Measurements from ENCODE around the gene FCSK.

FCSK gene

DNA sequence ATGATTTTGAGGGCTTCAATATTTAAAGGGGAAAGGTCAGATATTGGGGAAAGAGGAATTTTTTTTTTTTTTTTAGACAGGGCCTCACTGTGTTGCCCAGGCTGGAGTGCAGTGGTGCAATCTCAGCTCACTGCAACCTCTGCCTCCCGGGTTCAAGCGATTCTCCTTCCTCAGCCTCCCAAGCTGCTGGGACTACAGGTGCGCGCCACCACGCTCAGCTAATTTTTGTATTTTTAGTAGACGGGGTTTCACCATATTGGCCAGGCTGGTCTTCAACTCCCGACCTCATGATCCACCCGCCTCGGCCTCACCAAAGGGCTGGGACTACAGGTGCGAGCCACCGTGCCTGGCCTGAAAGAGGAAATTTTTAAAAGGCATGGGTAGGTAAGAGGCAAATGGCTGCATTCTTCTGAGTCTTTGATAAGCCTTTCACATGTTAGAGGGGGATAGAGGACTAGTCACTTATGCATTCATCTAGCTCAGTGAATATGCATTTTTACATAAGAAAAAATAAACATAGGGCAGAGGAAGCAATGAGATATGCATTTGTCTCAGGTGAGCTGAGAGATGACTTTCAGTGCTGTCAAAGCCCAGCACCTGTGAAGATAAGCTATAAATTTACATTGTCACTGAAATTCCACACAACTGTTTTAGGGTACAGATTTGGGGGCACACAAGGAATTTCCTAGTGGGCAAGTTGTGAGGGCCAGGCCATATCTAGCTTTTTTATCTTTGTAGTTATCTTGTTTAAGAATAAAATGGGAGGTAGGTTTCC is 1.1 kb upstream of the FCSK start:
- no peak for DNase-seq (ENCODE audit: low read depth in 3 of 3)

DNA sequence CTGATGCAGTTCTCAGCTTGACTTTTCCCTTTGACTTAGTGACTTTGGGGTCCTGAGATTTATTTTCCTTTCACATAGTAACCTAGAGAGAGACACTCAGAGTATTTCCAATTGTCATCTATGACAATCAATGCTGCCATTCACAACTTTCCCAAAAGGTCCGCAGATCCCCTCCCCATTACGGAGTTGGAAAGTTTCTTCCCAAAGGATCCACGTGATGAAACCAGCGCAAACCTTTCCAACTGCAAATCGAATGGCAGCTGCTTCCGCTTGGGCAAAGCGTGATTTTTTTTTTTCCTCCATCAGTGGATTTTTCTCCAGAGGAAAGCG is 538 bp upstream of the FCSK start:
- no peak for DNase-seq (ENCODE audit: low read depth in 3 of 3)

DNA sequence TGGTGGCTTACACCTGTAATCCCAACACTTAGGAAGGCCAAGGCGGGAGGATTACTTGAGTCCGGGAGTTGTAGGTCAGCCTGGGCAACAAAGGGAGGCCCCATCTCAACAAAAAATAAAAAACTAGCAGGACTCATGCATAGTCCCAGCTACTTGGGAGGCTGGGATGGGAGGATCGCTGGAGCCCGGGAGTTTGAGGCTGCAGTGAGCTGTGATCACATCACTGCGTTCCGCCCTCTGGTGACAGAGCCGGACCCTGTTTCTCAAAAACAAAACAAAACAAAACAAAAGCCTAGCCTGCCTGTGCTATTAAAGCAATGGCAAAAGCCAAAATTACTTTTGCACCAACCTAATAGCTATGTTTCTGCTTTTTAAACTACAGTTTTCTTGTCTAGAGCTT is 1.5 kb downstream of the FCSK start:
- no peak for DNase-seq (ENCODE audit: low read depth in 3 of 3)

DNA sequence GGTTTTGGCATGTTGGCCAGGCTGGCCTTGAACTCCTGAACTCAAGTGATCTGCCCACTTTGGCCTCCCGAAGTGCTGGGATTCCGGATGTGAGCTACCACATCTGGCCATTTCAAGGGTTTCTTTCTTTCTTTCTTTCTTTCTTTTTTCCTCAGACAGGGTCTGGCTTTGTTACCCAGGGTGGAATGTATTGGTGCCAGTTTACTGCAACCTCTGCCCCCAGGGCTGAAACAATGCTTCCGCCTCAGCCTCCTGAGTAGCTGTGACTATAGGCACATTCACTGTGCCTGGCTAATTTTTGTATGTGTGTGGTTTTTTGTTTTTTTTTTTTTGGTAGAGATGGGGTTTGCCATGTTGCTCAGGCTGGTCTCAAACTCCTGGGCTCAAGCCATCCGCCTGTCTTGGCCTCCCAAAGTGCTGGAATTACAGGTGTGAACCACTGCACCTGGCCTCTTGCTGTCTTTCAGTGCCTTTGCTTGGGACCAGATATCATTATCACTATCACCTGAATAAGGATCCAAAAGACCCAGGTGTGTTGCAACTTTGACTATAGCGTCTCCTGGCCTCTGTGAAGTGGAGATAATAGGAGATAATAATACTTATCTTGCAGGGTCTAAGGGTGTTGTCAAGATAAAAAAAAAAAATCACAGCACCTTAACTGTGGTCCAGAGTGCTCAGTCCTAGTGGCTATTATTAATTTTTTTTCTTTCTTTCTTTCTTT is 3.2 kb downstream of the FCSK start:
- no peak for DNase-seq (ENCODE audit: low read depth in 3 of 3)

DNA sequence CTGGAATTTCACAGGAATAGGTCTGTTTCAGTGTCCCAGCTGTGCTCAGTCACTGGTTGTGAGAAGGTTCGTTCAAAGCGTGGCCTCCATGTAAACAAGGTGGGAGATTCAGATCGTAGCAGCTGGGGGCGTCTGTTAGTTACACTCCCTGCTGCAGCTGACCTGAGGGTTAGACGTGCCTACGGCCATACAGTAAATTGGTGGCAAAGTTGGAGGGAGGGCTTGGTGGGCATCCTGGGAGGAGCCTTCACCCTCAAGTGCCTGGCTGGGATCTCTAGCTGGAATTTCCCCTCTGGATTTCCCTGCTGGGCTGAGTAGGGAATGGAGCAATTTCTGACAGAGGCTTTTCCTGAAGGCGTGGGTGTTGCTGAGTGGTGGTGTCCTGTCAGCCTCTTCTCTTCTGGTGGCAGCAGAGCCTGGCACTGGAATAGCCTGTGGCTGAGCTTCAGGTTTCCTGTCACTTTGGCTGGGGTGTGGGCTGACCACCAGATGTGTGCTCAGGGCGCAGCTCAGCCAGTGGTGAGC is 6.4 kb downstream of the FCSK start:
- DNase-seq (ENCODE audit: low read depth in 3 of 3) = no peak

DNA sequence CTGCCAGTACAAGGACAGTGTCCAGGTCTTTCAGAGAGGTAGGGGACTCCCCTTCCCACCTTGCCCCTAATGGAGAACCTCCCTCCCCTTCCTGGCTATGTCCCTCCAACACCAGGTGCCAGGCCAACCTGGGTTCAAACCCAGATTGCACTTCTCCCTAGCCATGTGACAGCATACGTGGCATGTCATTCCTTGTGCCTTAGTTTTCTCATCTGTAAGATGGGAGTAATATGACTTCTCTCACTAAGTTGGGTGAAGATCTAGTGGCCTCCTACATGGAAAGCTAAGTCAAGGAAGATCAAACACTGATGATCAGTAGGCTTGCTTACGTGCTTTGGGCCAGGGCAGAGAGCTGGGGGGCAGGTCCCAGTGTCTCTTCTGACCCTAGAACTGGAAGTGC is 8.8 kb downstream of the FCSK start:
- DNase-seq (ENCODE audit: low read depth in 3 of 3) = no peak

DNA sequence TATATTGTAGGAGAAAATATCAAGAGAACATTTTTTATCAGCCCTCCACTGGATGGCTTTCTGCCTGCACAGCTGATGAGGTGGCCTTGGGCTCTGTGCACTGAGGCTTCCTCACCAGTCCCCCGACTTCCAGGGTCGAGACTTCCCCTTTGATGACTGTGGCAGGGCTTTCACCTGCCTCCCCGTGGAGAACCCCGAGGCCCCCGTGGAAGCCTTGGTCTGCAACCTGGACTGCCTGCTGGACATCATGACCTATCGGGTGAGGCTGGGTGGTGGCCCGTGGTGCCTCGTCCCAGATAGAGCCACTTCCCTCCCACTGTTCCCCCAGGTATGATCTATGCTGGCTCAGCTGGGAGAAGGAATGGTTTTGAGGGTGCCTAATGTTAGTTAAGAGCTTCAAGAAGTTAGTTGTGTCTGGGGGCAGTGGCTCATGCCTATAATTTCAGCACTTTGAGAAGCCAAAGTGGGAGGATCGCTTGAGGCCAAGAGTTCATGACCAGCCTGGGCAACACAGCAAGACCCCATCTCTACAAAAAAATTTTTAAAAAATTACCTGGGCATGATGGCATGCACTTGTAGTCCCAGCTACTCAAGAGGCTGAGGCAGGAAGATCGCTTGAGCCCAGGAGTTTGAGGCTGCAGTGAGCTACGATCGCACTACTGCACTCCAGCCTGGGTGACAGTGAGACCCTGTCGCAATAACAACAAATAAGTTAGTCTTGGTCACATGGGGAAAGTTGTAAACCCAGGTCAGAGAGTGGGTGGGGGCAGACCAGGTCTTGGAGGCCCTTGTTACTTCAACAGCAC is 11.8 kb downstream of the FCSK start:
- DNase-seq (ENCODE audit: low read depth in 3 of 3) = no peak

DNA sequence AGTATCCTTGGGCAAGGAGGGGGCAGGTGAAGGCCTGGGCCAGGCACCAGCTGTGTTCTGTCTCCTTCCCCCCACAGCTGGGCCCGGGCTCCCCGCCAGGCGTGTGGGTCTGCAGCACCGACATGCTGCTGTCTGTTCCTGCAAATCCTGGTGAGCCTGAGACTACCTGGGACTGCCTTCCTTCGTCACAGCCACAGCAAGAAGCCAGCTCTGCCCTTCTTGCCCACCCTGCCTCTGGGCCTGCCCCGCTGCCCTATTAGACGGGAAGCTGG is 12.3 kb downstream of the FCSK start:
- DNase-seq (ENCODE audit: low read depth in 3 of 3) = no peak

DNA sequence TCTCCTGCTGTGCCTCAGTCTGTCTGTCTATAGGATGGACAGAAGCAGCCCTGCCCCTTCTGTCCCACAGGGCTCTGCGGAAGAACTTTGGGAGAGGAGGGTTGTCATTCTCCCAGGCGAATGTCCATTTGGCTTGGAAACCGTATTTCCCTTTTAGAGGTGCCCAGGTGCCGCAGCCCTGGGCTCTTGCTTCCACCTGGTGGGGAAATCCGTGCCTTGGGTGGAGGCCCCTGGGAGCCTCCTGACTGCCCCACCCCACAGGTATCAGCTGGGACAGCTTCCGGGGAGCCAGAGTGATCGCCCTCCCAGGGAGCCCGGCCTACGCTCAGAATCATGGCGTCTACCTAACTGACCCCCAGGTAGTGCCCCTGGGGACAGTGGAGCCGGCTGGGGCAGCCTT is 12.7 kb downstream of the FCSK start:
- no peak for DNase-seq (ENCODE audit: low read depth in 3 of 3)

DNA sequence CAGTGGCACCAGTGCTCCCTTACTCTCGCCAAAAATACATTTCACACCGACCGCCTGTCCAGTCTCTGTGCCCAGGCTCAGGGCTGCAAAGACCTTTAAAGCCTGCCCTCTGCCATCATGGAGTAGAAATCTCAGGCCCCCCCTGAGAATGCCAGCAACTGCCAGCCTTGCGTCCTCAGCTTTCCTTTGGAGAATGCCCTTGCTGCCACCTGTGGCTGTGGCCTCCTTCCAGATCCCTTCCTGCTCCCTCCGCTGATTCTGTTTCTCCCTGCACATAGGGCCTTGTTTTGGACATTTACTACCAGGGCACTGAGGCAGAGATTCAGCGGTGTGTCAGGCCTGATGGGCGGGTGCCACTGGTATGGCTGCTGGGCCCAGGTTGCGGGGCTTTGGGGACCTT is 13.2 kb downstream of the FCSK start:
- DNase-seq (ENCODE audit: low read depth in 3 of 3) = no peak

DNA sequence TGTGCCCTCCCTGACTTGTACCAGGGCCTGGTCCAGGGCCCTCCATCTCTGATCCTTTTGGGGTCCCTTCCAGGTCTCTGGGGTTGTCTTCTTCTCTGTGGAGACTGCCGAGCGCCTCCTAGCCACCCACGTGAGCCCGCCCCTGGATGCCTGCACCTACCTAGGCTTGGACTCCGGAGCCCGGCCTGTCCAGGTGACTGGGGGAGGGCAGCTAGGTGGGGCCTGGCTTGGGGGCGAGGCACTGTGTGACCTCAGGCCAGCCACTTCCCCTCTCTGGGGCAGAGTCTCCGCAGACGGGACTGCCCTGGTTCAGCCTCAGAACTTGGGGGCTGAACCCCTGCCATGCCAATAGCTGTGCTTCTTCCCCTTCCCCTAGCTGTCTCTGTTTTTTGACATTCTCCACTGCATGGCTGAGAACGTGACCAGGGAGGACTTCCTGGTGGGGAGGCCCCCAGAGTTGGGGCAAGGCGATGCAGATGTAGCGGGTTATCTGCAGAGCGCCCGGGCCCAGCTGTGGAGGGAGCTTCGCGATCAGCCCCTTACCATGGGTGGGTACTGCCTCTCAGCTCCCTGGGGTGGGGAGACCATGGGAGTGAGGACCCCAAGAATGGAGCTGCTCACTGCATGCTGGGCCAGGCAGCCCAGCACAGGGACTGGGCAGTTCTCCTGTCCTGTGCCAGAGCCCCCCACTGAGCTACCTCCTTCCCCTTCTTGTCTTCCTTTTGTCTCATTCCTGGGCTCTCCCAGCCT is 14.6 kb downstream of the FCSK start:
- no peak for DNase-seq (ENCODE audit: low read depth in 3 of 3)

DNA sequence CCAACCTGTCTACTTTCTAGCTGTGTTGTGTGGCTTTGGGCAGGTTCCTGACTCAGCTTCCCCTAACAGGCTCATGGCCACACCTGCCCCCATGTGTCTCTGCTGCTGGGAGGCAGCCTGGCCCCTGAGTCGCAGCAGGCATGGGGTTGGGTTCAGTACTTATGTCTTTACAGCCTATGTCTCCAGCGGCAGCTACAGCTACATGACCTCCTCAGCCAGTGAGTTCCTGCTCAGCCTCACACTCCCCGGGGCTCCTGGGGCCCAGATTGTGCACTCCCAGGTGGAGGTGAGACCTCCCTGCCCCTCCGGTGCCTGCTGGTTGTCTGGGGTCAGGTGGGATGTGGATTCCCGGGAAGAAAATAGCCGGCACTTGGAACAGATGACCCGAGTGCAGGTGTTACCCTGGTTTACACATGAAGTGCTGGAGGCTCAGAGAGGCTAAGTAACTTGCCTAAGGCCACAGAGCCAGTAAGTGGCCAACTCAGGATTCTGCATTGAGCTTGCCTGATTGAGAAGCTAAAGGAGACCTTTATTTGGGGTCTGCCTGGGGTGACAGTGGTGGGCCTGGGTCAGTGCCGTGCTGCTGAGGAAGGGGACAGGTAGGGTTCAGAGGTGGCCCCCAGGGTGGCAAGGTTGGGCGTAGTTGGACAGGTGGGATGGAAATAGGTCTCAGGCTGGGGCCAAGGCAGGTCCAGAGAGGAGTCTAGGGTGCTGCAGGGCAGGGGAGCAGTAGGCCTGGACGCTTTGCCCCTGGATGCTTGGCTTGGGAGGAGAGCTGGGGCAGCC is 15.9 kb downstream of the FCSK start:
- no peak for DNase-seq (ENCODE audit: low read depth in 3 of 3)

DNA sequence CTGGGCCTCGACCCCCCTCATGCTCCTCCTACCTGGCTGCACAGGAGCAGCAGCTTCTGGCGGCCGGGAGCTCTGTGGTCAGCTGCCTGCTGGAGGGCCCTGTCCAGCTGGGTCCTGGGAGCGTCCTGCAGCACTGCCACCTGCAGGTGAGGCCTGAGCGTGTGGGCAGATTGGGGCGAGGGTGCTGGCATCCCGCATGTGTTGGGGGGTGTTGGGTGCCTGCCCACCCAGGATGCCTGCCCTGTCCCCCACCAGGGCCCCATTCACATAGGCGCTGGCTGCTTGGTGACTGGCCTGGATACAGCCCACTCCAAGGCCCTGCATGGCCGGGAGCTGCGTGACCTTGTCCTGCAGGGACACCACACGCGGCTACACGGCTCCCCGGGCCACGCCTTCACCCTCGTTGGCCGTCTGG is 16.5 kb downstream of the FCSK start:
- no peak for DNase-seq (ENCODE audit: low read depth in 3 of 3)

DNA sequence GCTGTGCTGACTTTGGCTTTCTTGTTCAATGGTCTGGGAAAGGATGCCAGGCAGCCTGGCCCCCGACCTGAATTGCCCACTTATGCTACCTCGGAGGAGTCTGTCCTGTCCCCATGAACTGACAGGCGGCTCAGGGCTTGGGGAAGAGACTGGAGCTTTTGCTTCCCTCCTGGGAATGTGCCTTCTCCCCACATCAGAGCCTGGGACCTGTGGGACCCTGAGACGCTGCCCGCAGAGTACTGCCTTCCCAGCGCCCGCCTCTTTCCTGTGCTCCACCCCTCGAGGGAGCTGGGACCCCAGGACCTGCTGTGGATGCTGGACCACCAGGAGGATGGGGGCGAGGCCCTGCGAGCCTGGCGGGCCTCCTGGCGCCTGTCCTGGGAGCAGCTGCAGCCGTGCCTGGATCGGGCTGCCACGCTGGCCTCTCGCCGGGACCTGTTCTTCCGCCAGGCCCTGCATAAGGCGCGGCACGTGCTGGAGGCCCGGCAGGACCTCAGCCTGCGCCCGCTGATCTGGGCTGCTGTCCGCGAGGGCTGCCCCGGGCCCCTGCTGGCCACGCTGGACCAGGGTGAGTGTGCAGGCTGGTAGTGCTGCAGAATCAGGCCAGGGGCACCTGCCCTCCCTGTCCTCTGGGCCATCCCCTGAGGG is 18.5 kb downstream of the FCSK start:
- DNase-seq (ENCODE audit: low read depth in 3 of 3) = no peak

DNA sequence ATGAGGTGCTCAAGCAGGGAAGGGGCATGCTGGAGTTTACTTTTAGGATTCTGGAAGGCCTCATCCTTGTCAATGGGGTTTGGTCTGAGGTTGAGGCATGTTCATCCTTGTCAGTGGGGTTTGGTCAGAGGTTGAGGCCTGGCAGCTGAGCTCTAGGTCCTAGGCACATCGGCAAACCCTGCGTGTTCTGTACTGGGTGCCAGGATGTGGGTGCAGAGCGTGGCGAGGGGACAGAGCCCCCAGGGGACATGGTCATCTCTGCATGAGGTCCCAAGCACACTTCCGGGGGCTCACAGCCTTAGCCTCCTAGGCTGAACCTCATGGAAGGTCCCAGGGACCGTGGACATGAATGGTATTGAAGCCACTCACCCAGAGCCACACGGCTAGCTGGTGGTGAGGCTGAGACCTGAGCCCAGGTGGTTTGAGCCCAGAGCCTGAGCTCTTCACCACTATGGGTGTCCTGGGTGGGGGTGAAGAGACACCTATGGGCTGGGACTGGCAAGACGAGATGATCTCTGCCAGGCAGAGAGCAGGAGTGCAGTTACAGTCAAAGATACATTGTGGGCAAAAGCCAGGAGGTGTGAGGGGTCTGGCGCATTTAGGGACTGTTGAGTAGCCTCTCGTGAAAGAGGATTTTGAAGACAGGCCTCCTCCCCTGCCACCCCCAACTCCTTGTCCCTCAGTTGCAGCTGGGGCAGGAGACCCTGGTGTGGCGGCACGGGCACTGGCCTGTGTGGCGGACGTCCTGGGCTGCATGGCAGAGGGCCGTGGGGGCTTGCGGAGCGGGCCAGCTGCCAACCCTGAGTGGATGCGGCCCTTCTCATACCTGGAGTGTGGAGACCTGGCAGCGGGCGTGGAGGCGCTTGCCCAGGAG is 19.3 kb downstream of the FCSK start:
- no peak for DNase-seq (ENCODE audit: low read depth in 3 of 3)

DNA sequence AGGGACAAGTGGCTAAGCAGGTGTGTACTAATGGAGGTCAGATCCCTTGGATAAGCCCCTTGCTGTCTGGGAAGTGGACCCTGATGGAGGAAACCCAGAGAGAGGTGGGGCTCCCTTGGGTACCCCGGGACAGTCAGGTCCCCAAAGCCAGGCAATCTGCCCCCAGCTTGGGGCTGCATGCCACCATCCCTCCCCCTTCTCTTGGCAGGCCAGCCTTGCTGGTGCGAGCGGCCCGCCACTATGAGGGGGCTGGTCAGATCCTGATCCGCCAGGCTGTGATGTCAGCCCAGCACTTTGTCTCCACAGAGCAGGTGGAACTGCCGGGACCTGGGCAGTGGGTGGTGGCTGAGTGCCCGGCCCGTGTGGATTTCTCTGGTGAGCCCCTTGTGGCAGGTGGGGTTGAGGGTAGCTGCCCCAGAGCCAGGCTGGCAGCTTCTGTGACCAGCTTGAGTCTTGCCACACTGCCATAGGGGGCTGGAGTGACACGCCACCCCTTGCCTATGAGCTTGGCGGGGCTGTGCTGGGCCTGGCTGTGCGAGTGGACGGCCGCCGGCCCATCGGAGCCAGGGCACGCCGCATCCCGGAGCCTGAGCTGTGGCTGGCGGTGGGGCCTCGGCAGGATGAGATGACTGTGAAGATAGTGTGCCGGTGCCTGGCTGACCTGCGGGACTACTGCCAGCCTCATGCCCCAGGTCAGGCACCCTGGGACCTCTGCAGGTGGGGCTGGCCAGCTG is 20.1 kb downstream of the FCSK start:
- no peak for DNase-seq (ENCODE audit: low read depth in 3 of 3)

DNA sequence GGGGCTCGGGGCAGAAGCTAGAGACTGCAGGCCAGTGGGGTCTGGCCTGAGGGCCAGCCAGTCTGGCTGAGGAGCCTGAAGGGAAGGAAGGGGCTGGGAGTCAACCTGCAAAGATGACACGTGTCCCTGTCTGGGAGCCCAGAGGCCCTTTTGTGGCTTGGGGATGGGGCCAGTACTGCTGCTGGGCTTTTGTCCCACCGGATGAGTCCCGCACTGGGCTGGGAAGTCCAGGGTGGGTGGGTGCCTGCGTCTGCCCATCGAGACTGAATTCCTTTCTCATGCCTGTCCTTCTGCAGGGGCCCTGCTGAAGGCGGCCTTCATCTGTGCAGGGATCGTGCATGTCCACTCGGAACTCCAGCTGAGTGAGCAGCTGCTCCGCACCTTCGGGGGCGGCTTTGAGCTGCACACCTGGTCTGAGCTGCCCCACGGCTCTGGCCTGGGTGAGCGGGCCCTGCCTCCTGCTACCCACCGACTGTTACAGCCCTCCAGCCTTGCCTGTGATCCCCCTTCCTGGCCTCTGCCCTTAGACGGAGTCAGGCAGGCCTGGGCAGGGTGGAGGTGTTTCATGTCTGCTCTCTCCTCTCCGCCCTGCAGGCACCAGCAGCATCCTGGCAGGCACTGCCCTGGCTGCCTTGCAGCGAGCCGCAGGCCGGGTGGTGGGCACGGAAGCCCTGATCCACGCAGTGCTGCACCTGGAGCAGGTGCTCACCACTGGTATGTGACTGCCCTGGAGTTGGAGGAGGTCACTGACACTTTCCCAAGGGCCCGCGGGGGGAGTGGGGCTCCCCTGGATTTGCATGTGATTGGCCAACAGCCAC is 20.9 kb downstream of the FCSK start:
- DNase-seq (ENCODE audit: low read depth in 3 of 3) = no peak

All from stimulated activated CD4-positive, alpha-beta T cell treated with anti-CD3 and anti-CD28 coated beads, TNF-alpha, amount 100 ng/mL, for 24 hours (primary cell).